K562 (cell line): ENCODE results near the gene LYPLA2. TPM values are rescaled to one million over a fixed set of nuclear protein-coding genes. Genes with fewer than 3 reads are reported as not detected.

Source experiments
- ADNP ChIP-seq: fragments of 200-800 bp; sonication (Bioruptor generic); IDR thresholded peaks from 2 replicates; pipeline ENCODE4 v1.6.1; 2016; ENCODE audit warnings: missing genetic modification characterization, missing compliant biosample characterization
- AFF4 ChIP-seq: sonication (generic); formaldehyde crosslinking; IDR thresholded peaks from 2 replicates; pipeline ENCODE4 v1.8.0; 2023; ENCODE audit warnings: mild to moderate bottlenecking, missing genetic modification reagents
- CBX1 ChIP-seq: sonication (generic); IDR thresholded peaks from 2 replicates; pipeline ENCODE4 v1.6.1; 2016; ENCODE audit warnings: antibody characterized with exemption, low read depth, mild to moderate bottlenecking
- CHD4 ChIP-seq: fragments of 200-600 bp; sonication (generic); IDR thresholded peaks from 3 replicates; pipeline ENCODE4 v1.6.1; 2012; ENCODE audit warnings: low read depth, mild to moderate bottlenecking, mixed read lengths, low read length, inconsistent platforms; ENCODE audit not compliant: insufficient read depth, insufficient replicate concordance, poor library complexity, severe bottlenecking
- CREB3L1 ChIP-seq: fragments of 450-650 bp; IDR thresholded peaks from 2 replicates; pipeline ENCODE4 v1.6.1; 2014; ENCODE audit warnings: low read depth, mild to moderate bottlenecking, moderate library complexity, borderline replicate concordance
- EHMT2 ChIP-seq: fragments of 450-650 bp; IDR thresholded peaks from 2 replicates; pipeline ENCODE4 v1.6.1; 2018; ENCODE audit warnings: antibody characterized with exemption
- GABPB2 ChIP-seq: fragments of 250-450 bp; sonication (Bioruptor Pico); conservative IDR thresholded peaks from 2 replicates; pipeline ENCODE4 v1.5.1; 2021; ENCODE audit warnings: mild to moderate bottlenecking
- HES1 ChIP-seq: fragments of 450-650 bp; IDR thresholded peaks from 2 replicates; pipeline ENCODE4 v1.6.1; 2016; ENCODE audit warnings: low read depth, mild to moderate bottlenecking, moderate library complexity
- MCM5 ChIP-seq: fragments of 450-650 bp; IDR thresholded peaks from 2 replicates; pipeline ENCODE4 v1.6.1; 2016; ENCODE audit warnings: low read depth
- NFE2L1 ChIP-seq: fragments of 450-650 bp; IDR thresholded peaks from 2 replicates; pipeline ENCODE4 v1.6.1; 2016; ENCODE audit warnings: missing genetic modification characterization, low read depth, mild to moderate bottlenecking, missing compliant biosample characterization, moderate library complexity, borderline replicate concordance
- NR2C1 ChIP-seq, 2 experiments: fragments of 450-650 bp; IDR thresholded peaks; 2 replicates each; pipeline ENCODE4 v1.6.1; 2017; ENCODE audit warnings: mild to moderate bottlenecking in 2 of 2, antibody characterized with exemption in 1 of 2, inconsistent platforms in 1 of 2, missing compliant biosample characterization in 1 of 2, missing genetic modification characterization in 1 of 2
- TBL1XR1 ChIP-seq, 2 experiments: IDR thresholded peaks; 2 replicates each; pipeline ENCODE4 v1.6.1; 2012; ENCODE audit warnings: improper control_type of control experiment in 2 of 2, low read length in 2 of 2, mild to moderate bottlenecking in 1 of 2
- TBP ChIP-seq: optimal IDR thresholded peaks from 2 replicates; pipeline ENCODE3; 2011; ENCODE audit warnings: low read depth, low read length, improper control_type of control experiment
- USF1 ChIP-seq: sonication (generic); formaldehyde crosslinking; IDR thresholded peaks from 2 replicates; pipeline ENCODE4 v1.9.0; 2022; ENCODE audit warnings: mild to moderate bottlenecking, missing genetic modification reagents
- ZNF134 ChIP-seq: fragments of 250-450 bp; sonication (Bioruptor Pico); conservative IDR thresholded peaks from 2 replicates; pipeline ENCODE4 v1.4.0; 2020
- ZNF277 ChIP-seq: fragments of 250-450 bp; sonication (Bioruptor Pico); IDR thresholded peaks from 2 replicates; pipeline ENCODE4 v1.8.0; 2022; ENCODE audit warnings: inconsistent platforms, mild to moderate bottlenecking, moderate library complexity, borderline replicate concordance
- ZNF324 ChIP-seq: fragments of 250-450 bp; sonication (Bioruptor Pico); IDR thresholded peaks from 2 replicates; pipeline ENCODE4 v1.4.0; 2020; ENCODE audit warnings: mild to moderate bottlenecking
- ZNF507 ChIP-seq: conservative IDR thresholded peaks from 2 replicates; pipeline ENCODE4 v1.6.1; 2017; ENCODE audit warnings: missing genetic modification characterization, missing compliant biosample characterization
- polyA plus RNA-seq, 8 experiments: library from polyadenylated mRNA; depleted of rRNA in 4 of 8; stranded (reverse) in 5 of 8; unstranded in 3 of 8; fragments of >200 nt; fragmentation: Nextera tagmentation in 2 of 8; fragmentation: Illumina TruSeq in 1 of 8; extraction: Ambion mirVana in 2 of 8; extraction: Trizol in 1 of 8; gene quantifications; 2 replicates each; pipeline versions ENCODE4 v1.2.1 to v1.2.3, GENCODE V29; 2011 to 2014; ENCODE audit warnings: inconsistent platforms in 1 of 8, missing spikeins in 1 of 8
- total RNA-seq, 7 experiments: library from RNA; depleted of rRNA in 6 of 7; stranded (reverse); fragments of >200 nt in 6 of 7; fragmentation: Illumina TruSeq in 2 of 7; extraction: Trizol in 2 of 7; gene quantifications; 2 replicates each; pipeline versions ENCODE4 v1.2.1 to v1.2.3, GENCODE V29; 2011 to 2021; ENCODE audit warnings: low replicate concordance in 1 of 7

LYPLA2 gene
- total and polyA plus RNA-seq, 9 of the 15 experiments (the other 6 are each of a cell fraction or from before 2014, with no cell fraction given) = 3.9 to 128 (median 60.1) TPM

GRCh38 chr1:23777979-23778814 is 12.7 kb upstream of the LYPLA2 start, which contains the start of gene PITHD1 (continued):
- TF ChIP-seq CHD4 (no peak), ZNF507 (tag) (no peak), TBL1XR1 (IDR thresholded peaks at IDR 0.05; ENCODE audit: low read length in 2 of 2) (peak; percentile 89 to 91), MCM5 (no peak), HES1 (peak; percentile 64; the same call in 1 of the 2 replicates), GABPB2 (no peak), NR2C1 (IDR thresholded peaks at IDR 0.05) (peak; percentile 78), NR2C1 (tag; IDR thresholded peaks at IDR 0.05) (peak; percentile 86), EHMT2 (no peak), ZNF277 (CRISPR knock-in tag) (no peak), ZNF134 (CRISPR knock-in tag) (no peak), NFE2L1 (tag) (no peak), USF1 (CRISPR knock-in tag) (0 out of 2 replicates have a peak, but pooled peaks have one; percentile 4), ADNP (no peak), ZNF324 (CRISPR knock-in tag) (no peak), CREB3L1 (peak; percentile 96), AFF4 (peak; percentile 97), CBX1 (no peak; the same call in none of the 2 replicates), TBP (peak; percentile 77)
